HEK293 (cell line): ENCODE data around the gene AFF4.

Experiments used
- BCL11A ChIP-seq: fragments of 450-650 bp; formaldehyde crosslinking; IDR thresholded peaks from 2 replicates; pipeline ENCODE4 v1.5.1; 2016; ENCODE audit warnings: low read depth, missing biosample characterization, missing genetic modification characterization
- YY1 ChIP-seq: fragments of 450-650 bp; formaldehyde crosslinking; IDR thresholded peaks from 2 replicates; pipeline ENCODE4 v1.5.1; 2018; ENCODE audit warnings: missing biosample characterization, missing genetic modification characterization
- ZEB2 ChIP-seq: fragments of 450-650 bp; formaldehyde crosslinking; IDR thresholded peaks from 2 replicates; pipeline ENCODE4 v1.5.1; 2016; ENCODE audit warnings: missing biosample characterization, missing genetic modification characterization
- ZNF133 ChIP-seq: fragments of 450-650 bp; formaldehyde crosslinking; IDR thresholded peaks from 2 replicates; pipeline ENCODE4 v1.5.1; 2016; ENCODE audit warnings: missing biosample characterization, missing genetic modification characterization
- ZNF140 ChIP-seq: fragments of 450-650 bp; formaldehyde crosslinking; IDR thresholded peaks from 2 replicates; pipeline ENCODE4 v1.5.1; 2016; ENCODE audit warnings: missing biosample characterization, missing genetic modification characterization
- ZNF157 ChIP-seq: fragments of 450-650 bp; formaldehyde crosslinking; IDR thresholded peaks from 2 replicates; pipeline ENCODE4 v1.5.1; 2016; ENCODE audit warnings: missing biosample characterization, missing genetic modification characterization
- ZNF174 ChIP-seq: fragments of 450-650 bp; formaldehyde crosslinking; IDR thresholded peaks from 2 replicates; pipeline ENCODE4 v1.5.0; 2017; ENCODE audit warnings: missing biosample characterization, mild to moderate bottlenecking, missing genetic modification characterization
- ZNF214 ChIP-seq: fragments of 450-650 bp; formaldehyde crosslinking; IDR thresholded peaks from 2 replicates; pipeline ENCODE4 v1.5.1; 2017; ENCODE audit warnings: missing biosample characterization, mild to moderate bottlenecking, missing genetic modification characterization, borderline replicate concordance
- ZNF350 ChIP-seq: fragments of 450-650 bp; formaldehyde crosslinking; IDR thresholded peaks from 2 replicates; pipeline ENCODE4 v1.5.0; 2017; ENCODE audit warnings: missing biosample characterization, mild to moderate bottlenecking, missing genetic modification characterization
- ZNF416 ChIP-seq: fragments of 450-650 bp; formaldehyde crosslinking; IDR thresholded peaks from 2 replicates; pipeline ENCODE4 v1.5.1; 2016; ENCODE audit warnings: missing biosample characterization, missing genetic modification characterization
- ZNF521 ChIP-seq: fragments of 450-650 bp; formaldehyde crosslinking; IDR thresholded peaks from 2 replicates; pipeline ENCODE4 v1.5.1; 2017; ENCODE audit warnings: missing biosample characterization, mild to moderate bottlenecking, missing genetic modification characterization
- ZNF707 ChIP-seq: fragments of 450-650 bp; formaldehyde crosslinking; IDR thresholded peaks from 2 replicates; pipeline ENCODE4 v1.5.1; 2016; ENCODE audit warnings: missing biosample characterization, missing genetic modification characterization
- ZSCAN30 ChIP-seq: fragments of 450-650 bp; IDR thresholded peaks from 2 replicates; pipeline ENCODE4 v1.5.1; 2018; ENCODE audit warnings: missing biosample characterization, mild to moderate bottlenecking, missing genetic modification characterization, moderate library complexity
- TF ChIP-seq, protein P1 (sequence below): fragments of 450-650 bp; formaldehyde crosslinking; IDR thresholded peaks from 2 replicates; pipeline ENCODE4 v1.5.1; 2016; ENCODE audit warnings: missing biosample characterization, missing genetic modification characterization
- TF ChIP-seq, protein P2 (sequence below): fragments of 450-650 bp; formaldehyde crosslinking; IDR thresholded peaks from 2 replicates; pipeline ENCODE4 v1.5.1; 2016; ENCODE audit warnings: missing biosample characterization, missing genetic modification characterization
- TF ChIP-seq, protein P3 (sequence below): fragments of 450-650 bp; formaldehyde crosslinking; conservative IDR thresholded peaks from 2 replicates; pipeline ENCODE4 v1.5.1; 2016; ENCODE audit warnings: low read depth, missing biosample characterization, missing genetic modification characterization
- TF ChIP-seq, protein P4 (sequence below): IDR thresholded peaks from 2 replicates; pipeline ENCODE4 v1.6.1; 2011; ENCODE audit warnings: mild to moderate bottlenecking, low read depth, low read length, borderline replicate concordance
- TF ChIP-seq, protein P5 (sequence below): fragments of 450-650 bp; formaldehyde crosslinking; IDR thresholded peaks from 2 replicates; pipeline ENCODE4 v1.5.1; 2016; ENCODE audit warnings: missing biosample characterization, missing genetic modification characterization
- TF ChIP-seq, protein P6 (sequence below): fragments of 450-650 bp; formaldehyde crosslinking; IDR thresholded peaks from 2 replicates; pipeline ENCODE4 v1.5.1; 2016; ENCODE audit warnings: missing biosample characterization, missing genetic modification characterization
- TF ChIP-seq, protein P7 (sequence below): fragments of 450-650 bp; formaldehyde crosslinking; IDR thresholded peaks from 2 replicates; pipeline ENCODE4 v1.5.1; 2017; ENCODE audit warnings: missing biosample characterization, missing genetic modification characterization
- TF ChIP-seq, protein P8 (sequence below): fragments of 450-650 bp; formaldehyde crosslinking; IDR thresholded peaks from 2 replicates; pipeline ENCODE4 v1.5.0; 2017; ENCODE audit warnings: missing biosample characterization, missing genetic modification characterization, borderline replicate concordance

Gene AFF4

DNA sequence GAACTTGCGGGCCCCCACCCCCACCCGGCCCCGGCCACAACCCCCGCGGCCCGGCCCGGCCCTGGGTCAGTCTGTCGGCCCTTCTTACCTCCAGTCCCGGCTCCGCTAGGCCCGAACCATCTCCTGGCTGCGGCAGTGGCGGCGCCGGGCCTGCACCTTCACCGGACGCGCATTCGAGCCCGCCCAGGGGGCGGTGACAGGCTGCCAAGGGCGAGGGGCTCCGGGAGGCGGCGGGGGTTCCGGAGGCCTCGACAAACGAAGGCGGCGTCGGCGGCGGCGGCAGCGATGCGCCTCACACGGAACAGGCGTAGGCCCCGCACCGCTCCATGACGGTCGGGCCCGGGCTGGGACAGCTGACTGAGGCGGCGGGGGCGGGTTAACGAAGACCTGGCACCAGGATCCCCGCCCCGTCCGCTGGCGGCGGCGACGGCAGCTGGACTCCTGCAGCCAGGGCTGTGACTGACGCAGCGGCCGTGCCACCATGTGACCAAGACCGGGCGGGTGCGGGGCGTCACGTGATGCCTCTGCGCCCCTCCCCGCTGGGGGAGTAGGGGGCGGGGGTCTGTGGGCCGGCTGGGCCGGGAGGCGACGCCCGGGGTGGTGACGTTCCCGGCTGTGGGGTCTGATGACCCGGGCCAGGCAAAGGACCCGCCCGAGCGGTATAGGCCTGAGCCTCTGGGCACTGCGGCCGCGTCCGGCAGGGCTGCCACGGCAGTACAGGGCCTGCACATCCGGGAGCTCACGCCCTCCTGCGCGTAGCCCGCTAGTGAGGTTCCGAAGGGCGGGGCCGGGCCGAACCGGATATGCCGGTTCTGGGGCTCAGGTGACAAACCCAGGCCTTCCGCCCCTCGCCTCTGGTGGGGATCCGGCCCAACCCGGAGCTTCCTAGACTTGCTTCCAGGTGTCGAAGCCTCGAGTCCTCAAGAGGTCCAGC, at the start of gene AFF4 (continued):
- TF ChIP-seq, protein P1, sequence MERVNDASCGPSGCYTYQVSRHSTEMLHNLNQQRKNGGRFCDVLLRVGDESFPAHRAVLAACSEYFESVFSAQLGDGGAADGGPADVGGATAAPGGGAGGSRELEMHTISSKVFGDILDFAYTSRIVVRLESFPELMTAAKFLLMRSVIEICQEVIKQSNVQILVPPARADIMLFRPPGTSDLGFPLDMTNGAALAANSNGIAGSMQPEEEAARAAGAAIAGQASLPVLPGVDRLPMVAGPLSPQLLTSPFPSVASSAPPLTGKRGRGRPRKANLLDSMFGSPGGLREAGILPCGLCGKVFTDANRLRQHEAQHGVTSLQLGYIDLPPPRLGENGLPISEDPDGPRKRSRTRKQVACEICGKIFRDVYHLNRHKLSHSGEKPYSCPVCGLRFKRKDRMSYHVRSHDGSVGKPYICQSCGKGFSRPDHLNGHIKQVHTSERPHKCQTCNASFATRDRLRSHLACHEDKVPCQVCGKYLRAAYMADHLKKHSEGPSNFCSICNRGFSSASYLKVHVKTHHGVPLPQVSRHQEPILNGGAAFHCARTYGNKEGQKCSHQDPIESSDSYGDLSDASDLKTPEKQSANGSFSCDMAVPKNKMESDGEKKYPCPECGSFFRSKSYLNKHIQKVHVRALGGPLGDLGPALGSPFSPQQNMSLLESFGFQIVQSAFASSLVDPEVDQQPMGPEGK (tag by site-specific recombination), result peak; percentile 100
- TF ChIP-seq ZEB2 (tag by site-specific recombination) (peak; percentile 82; the same call in 1 of the 2 replicates), ZSCAN30 (tag by site-specific recombination) (peak; percentile 63), ZNF350 (no peak), ZNF707 (no peak), ZNF133 (tag by site-specific recombination) (no peak), ZNF214 (no peak), ZNF416 (tag by site-specific recombination) (no peak), ZNF157 (tag by site-specific recombination) (no peak), BCL11A (tag by site-specific recombination) (peak; percentile 65; the same call in 1 of the 2 replicates), ZNF521 (tag by site-specific recombination) (no peak), ZNF140 (tag by site-specific recombination) (0 out of 2 replicates have a peak, but pooled peaks have one; percentile 13), YY1 (tag by site-specific recombination) (no peak; the same call in 1 of the 2 replicates), ZNF174 (tag by site-specific recombination) (no peak)
- TF ChIP-seq, protein P2, sequence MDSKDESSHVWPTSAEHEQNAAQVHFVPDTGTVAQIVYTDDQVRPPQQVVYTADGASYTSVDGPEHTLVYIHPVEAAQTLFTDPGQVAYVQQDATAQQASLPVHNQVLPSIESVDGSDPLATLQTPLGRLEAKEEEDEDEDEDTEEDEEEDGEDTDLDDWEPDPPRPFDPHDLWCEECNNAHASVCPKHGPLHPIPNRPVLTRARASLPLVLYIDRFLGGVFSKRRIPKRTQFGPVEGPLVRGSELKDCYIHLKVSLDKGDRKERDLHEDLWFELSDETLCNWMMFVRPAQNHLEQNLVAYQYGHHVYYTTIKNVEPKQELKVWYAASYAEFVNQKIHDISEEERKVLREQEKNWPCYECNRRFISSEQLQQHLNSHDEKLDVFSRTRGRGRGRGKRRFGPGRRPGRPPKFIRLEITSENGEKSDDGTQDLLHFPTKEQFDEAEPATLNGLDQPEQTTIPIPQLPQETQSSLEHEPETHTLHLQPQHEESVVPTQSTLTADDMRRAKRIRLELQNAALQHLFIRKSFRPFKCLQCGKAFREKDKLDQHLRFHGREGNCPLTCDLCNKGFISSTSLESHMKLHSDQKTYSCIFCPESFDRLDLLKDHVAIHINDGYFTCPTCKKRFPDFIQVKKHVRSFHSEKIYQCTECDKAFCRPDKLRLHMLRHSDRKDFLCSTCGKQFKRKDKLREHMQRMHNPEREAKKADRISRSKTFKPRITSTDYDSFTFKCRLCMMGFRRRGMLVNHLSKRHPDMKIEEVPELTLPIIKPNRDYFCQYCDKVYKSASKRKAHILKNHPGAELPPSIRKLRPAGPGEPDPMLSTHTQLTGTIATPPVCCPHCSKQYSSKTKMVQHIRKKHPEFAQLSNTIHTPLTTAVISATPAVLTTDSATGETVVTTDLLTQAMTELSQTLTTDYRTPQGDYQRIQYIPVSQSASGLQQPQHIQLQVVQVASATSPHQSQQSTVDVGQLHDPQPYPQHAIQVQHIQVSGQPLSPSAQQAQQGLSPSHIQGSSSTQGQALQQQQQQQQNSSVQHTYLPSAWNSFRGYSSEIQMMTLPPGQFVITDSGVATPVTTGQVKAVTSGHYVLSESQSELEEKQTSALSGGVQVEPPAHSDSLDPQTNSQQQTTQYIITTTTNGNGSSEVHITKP (tag by site-specific recombination), result peak; percentile 87
- TF ChIP-seq, protein P3, sequence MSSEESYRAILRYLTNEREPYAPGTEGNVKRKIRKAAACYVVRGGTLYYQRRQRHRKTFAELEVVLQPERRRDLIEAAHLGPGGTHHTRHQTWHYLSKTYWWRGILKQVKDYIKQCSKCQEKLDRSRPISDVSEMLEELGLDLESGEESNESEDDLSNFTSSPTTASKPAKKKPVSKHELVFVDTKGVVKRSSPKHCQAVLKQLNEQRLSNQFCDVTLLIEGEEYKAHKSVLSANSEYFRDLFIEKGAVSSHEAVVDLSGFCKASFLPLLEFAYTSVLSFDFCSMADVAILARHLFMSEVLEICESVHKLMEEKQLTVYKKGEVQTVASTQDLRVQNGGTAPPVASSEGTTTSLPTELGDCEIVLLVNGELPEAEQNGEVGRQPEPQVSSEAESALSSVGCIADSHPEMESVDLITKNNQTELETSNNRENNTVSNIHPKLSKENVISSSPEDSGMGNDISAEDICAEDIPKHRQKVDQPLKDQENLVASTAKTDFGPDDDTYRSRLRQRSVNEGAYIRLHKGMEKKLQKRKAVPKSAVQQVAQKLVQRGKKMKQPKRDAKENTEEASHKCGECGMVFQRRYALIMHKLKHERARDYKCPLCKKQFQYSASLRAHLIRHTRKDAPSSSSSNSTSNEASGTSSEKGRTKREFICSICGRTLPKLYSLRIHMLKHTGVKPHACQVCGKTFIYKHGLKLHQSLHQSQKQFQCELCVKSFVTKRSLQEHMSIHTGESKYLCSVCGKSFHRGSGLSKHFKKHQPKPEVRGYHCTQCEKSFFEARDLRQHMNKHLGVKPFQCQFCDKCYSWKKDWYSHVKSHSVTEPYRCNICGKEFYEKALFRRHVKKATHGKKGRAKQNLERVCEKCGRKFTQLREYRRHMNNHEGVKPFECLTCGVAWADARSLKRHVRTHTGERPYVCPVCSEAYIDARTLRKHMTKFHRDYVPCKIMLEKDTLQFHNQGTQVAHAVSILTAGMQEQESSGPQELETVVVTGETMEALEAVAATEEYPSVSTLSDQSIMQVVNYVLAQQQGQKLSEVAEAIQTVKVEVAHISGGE (tag by site-specific recombination), result peak; percentile 80
- TF ChIP-seq, protein P4, sequence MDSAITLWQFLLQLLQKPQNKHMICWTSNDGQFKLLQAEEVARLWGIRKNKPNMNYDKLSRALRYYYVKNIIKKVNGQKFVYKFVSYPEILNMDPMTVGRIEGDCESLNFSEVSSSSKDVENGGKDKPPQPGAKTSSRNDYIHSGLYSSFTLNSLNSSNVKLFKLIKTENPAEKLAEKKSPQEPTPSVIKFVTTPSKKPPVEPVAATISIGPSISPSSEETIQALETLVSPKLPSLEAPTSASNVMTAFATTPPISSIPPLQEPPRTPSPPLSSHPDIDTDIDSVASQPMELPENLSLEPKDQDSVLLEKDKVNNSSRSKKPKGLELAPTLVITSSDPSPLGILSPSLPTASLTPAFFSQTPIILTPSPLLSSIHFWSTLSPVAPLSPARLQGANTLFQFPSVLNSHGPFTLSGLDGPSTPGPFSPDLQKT, result no peak
- TF ChIP-seq, protein P5, sequence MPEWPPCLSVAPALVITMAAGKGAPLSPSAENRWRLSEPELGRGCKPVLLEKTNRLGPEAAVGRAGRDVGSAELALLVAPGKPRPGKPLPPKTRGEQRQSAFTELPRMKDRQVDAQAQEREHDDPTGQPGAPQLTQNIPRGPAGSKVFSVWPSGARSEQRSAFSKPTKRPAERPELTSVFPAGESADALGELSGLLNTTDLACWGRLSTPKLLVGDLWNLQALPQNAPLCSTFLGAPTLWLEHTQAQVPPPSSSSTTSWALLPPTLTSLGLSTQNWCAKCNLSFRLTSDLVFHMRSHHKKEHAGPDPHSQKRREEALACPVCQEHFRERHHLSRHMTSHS (tag by site-specific recombination), result no peak
- TF ChIP-seq, protein P6, sequence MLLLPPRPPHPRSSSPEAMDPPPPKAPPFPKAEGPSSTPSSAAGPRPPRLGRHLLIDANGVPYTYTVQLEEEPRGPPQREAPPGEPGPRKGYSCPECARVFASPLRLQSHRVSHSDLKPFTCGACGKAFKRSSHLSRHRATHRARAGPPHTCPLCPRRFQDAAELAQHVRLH, result peak; percentile 30
- TF ChIP-seq, protein P7, sequence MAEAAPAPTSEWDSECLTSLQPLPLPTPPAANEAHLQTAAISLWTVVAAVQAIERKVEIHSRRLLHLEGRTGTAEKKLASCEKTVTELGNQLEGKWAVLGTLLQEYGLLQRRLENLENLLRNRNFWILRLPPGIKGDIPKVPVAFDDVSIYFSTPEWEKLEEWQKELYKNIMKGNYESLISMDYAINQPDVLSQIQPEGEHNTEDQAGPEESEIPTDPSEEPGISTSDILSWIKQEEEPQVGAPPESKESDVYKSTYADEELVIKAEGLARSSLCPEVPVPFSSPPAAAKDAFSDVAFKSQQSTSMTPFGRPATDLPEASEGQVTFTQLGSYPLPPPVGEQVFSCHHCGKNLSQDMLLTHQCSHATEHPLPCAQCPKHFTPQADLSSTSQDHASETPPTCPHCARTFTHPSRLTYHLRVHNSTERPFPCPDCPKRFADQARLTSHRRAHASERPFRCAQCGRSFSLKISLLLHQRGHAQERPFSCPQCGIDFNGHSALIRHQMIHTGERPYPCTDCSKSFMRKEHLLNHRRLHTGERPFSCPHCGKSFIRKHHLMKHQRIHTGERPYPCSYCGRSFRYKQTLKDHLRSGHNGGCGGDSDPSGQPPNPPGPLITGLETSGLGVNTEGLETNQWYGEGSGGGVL, result peak; percentile 66
- TF ChIP-seq, protein P8, sequence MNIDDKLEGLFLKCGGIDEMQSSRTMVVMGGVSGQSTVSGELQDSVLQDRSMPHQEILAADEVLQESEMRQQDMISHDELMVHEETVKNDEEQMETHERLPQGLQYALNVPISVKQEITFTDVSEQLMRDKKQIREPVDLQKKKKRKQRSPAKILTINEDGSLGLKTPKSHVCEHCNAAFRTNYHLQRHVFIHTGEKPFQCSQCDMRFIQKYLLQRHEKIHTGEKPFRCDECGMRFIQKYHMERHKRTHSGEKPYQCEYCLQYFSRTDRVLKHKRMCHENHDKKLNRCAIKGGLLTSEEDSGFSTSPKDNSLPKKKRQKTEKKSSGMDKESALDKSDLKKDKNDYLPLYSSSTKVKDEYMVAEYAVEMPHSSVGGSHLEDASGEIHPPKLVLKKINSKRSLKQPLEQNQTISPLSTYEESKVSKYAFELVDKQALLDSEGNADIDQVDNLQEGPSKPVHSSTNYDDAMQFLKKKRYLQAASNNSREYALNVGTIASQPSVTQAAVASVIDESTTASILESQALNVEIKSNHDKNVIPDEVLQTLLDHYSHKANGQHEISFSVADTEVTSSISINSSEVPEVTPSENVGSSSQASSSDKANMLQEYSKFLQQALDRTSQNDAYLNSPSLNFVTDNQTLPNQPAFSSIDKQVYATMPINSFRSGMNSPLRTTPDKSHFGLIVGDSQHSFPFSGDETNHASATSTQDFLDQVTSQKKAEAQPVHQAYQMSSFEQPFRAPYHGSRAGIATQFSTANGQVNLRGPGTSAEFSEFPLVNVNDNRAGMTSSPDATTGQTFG (tag by site-specific recombination), result no peak
